ENCODE results near the gene VSIG1. TPM values are rescaled to one million over a fixed set of nuclear protein-coding genes. Genes with fewer than 3 reads are reported as not detected.

The VSIG1 gene
- total and polyA plus RNA-seq, 2 of the 8 experiments (the other 6 are each of a cell fraction or from before 2014, with no cell fraction given) = 2.2 to 2.9 TPM

GRCh38 chrX:108018656-108019381 lies 26.0 kb upstream of the VSIG1 start (continued):
- TF ChIP-seq CHD7 (IDR thresholded peaks at IDR 0.05; ENCODE audit: insufficient replicate concordance, low read length) (no peak), RXRA (IDR thresholded peaks at IDR 0.05; ENCODE audit: insufficient read depth, low read depth, low read length) (no peak), CREB1 (IDR thresholded peaks at IDR 0.05) (no peak), TCF12 (IDR thresholded peaks at IDR 0.05; ENCODE audit: low read depth, low read length) (no peak), SP1 (IDR thresholded peaks at IDR 0.05; ENCODE audit: low read depth, low read length) (no peak)
